Activated T-cell treated with anti-CD3 and anti-CD28 coated beads, Interleukin-2, amount 50 U/mL, for 1 hour (primary cell): ENCODE results near the gene GSC2.
A peak's percentile ranks its signal among the peaks of the same experiment; 100 is the strongest.

ENCODE experiments used
- DNase-seq: peaks from one replicate; pipeline ENCODE4 v3.0.0-alpha.2; 2020

GSC2 gene

DNA sequence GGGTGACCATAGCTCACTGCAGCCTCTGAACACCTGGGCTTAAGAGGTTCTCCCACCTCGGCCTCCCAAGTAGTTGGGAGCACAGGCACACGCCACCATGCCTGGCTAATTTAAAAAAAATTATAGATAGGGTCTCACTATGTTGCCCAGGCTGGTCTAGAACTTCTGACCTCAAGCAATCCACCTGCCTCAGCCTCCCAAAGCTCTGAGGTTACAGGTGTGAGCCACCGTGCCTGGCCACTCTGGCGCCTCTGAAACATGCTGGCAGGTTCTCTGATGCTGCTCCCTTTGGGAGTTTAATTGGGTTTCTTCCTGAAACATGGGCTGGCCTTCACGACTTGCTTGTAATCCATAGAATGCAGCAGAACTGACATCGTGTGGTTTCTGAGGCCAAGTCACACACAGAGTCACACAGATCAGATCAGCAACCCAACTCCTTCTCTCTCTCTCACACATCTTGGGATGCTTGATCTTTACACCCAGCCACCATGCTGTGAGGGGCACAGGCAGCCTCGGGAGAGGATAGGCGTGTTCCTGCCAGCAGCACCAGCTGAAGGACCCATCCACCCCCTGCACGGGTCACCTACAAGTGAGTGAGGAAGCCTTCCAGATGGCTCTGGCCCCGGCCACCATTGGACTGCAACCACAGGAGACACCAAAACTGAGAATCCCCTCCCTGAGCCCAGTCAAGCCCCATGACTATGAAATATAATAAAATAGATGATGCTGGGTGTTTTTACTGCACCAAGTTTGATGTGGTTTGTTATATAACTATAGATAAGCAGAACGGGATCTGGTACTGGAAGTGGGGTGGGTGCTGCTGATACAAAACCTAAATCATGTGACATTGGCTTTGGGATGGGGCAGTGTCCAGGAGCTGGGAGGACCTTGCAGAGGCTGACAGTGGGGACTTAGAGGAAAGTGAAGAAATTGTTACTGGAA, 3.1 kb upstream of the GSC2 start:
- DNase-seq: no peak

DNA sequence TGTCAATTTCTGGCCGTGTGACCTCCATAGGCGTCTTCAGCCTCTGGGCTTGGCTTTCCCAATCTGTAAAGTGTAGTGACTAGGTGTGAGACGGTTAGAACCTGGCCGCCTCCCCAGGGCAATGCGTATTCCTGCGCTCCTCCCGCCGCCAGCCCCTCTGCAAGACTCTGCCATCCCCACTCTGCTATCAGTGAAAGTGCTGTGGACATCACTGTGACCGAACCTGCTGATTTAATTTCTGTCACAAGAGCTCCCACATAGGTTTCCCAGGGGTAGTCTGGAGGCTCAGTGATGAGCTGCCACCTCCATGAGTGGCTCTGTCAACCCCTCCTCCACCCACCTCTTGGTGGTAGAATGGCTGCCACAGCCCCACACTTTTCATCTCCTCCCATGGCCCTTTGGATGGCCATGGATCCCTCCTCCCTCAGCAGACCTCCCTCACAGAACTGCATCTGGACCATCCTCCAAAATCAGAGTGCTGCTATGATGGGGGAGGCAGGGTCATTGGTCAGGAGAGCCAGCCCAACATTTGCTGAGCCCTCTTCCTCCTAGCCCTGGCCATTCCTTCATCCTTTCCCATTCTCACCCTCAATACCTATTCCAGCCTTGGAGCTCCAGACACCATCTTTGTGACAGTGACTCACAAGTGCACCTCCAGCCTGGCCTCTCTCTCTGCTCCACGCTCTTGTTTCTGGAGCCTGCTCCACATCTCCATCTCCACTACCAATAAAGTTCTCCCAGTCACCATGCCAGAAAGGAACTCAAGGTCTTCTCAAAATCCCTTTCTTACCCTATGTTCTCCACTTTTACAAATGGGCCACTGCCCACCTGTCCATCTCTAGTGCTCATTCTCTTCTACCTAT, 1.5 kb upstream of the GSC2 start:
- no peak for DNase-seq

DNA sequence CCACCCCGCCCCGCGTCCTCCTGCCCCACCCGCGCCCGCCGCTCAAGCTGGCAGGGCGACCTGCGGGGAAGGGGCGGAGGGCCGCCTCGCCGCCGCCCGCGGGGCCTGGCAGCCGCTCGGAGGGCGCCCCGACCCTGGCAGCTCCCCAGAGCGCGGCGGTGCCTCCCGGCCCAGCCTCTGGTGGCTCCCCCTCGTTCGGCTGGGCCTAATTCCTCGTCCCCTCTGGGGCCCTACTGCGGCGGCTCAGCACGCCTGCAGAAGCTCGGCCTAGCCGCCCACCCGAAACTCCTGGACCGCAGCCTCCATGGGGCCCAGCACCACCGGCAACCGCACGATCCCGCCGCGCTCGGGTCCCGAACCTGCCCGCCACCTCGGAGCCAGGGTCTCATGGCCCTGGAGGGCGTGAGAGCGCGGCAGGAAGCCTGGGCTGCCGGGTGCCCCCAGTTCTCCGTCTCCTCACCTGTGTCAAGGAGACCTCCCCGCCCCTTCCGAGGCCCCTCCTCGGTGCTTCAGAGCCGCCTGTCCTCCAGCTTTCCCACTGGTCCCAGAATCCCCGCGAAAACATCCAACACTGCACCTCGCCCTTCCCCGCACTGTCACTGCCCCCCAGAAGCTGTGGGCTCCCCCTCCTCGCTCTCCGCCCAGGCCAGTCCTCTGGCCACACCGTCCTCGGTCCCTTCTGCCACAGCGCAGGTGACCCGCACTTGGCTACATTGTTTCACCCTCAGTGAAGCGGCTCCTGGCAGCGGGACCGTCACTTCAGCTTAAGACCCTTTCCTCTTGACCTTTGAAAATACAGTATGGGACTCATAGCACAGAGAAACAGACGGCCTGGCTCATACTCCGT, 613 bp upstream of the GSC2 start:
- DNase-seq: no peak

DNA sequence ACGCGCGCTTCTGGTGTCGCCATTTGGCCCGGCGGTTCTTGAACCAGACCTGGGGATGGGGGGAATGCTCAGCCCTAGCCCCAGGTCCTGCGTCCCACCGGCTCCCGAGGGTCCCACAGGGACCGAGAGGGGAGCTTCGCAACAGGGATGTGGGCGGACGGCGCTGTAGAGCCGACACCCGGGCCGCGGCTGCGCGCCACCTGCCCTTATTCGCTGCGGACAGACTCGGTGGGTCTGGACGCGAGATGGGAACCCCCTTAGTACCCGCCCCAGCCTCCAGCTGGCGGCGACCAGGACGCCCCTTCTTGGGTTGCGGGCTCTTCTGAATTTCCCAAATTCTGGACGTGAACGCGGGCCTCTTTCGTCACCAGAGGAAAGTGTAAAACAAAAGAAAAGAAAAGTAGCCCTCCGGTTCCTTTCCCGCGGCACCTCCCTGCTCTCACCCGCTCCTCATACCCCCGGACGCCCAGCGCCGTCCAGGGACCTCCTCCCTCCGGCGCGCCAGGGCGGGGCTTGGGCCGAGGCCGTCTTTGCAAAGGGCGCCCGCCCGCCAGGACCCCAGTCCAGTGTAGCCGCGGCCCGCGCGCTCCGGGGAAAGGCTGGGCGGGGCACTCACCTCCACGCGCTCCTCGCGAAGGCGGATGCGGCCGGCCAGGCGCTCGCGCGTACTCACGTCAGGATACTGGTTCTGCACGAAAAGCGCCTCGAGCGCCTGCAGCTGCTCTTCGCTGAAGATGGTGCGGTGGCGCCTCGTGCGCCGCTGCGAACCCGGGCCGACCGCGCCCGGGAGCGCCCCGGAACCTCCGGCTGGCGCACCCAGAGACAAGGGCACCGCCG, 827 bp downstream of the GSC2 start:
- DNase-seq: peak; percentile 43

DNA sequence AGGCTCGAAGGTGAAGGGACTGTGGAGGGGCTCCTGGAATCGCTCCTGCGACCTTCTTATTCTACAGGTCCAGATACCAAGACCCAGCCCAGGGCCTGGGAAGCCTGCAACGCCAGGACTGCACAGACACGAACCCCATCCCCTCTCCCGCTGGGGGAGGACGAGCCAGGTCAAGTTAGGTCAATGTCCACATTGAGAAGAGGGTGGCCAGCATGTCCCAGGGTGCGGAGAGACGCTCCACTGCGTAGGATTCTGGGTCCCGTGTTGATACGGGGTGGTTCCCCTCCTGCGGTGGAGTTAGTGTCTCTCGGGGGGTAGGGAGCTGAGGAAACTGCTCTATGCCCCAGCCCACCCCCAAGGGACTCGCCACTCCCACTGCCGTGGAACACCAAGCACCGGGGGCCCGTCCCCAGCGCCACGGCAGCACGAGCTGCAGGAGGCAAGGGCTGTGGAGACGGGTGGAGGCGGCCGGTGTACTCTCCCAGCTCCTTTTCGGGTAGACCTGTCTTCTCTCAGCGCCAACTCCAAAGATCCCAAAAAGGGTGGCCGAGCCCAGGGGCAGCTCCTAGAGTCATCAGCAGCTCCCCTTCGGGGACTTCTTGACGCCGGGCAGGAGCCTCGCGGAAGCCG, 1.6 kb downstream of the GSC2 start:
- DNase-seq: no peak

DNA sequence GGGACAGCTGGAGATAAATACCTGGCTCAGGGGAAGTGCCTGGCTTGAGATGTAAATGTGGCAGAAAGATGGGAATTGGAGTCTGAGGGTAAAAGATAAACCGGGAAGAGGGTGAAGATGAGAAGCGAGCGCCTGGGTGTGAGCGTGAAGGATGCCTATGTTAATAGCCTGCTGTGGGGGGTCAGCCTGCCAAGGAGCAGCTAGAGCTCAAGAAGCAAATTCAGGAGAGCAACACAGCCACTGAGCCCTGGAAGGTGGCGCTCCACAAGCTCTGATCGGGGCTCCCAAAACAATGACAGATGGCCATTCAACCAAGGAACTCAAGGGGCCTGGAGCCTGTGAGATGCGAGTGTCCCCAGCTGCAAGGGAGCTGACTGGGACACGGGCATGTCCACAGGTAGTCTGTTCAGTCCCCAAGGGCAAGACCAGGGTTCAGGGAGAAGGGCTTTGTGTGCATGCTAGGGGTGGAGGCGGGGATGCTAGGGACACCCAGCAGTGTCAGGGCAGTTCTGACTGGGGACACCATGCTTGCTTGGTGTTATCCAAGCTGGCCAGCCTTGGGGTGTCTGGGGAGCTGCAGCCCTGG, 2.8 kb downstream of the GSC2 start:
- DNase-seq: no peak

DNA sequence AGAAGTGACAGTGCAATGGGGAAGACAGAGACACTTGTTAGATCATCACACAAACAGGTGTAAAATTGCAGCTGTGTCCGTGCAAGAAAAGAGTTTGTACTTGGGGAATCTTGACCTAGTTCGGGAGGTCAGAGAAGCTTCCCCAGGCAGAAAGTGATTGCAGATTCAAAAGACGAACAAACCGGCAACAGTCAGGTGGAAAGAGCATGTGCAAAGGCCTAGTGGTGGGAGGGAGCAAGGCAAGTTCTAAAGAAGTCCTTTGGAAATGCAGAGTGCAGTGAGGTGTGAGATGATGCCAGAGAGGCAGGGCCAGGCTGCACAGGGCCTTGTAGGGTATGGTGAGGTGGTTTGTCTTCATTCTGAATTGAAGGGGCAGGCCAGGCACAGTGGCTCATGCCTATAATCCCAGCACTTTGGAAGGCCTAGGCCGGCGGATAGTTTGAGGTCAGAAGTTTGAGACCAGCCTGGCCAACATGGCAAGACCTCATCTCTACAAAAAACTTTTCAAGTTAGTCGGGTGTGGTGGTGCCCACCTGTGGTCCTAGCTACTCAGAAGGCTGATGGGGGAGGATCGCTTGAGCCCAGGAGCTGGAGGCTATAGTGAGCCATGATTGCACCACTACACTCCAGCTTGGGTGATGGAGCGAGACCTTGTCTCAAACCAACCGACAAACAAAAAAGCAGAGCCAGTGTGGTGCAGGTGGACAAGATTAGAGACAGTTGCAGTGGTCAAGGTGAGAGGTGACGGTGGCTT, 3.7 kb downstream of the GSC2 start:
- no peak for DNase-seq

DNA sequence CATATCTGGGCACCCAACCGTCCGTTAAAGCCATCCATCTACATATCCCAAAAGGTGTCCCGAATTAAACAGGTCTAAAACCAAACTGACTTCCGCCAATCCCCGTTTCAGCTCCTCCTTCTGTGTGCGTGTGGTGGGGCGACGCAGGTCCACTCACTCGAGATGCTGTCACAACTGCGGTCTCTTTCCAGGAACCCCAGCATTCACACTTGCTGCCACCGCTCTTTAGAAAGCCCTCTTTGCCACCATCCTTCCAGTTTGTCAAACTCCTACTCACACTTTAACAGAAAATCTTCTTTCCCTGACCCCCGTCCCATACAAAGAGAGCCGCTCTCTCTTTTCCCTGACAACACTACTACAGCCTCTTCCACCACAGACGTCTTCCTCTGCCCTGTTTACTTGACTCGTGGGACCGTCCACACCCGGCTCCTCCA, 6.1 kb downstream of the GSC2 start:
- DNase-seq: peak; percentile 35

DNA sequence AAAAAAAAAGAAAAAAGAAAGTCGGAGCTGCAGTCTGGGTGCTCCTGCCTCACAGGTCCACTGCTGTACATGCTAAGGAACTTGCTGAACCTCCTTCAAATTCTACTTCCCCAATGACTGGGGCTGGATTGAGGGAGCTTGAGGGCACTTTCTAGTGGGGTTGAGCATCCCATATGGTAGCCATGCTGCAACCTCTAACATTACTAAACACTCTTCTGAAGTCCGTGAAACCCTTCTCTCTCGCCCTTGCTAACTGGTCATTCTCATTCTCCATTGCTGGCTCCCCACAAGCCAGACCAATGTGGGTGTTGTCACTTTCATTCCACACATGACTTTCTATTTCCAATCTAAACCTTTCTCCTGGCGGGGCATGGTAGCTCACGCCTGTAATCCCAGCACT, 6.9 kb downstream of the GSC2 start:
- no peak for DNase-seq

DNA sequence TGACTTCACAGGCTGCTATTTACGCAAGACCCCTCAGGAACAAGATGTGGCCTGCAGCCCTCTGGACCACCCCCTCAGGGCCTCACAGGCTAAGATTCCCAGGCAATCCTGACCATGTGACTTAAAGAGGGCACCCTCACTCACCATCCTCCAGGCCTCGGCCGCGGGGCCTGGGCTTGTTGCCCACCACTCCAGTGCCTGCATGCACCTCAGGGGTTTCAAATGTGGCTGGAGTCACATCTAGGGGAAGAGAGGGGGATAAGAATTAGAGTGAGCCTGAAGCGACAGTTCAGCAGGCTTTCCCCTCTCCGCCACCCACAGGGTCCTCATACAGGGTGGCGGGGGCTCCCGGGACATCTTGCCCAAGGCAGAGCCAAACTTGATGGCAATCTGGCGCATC, 7.7 kb downstream of the GSC2 start:
- DNase-seq: no peak

DNA sequence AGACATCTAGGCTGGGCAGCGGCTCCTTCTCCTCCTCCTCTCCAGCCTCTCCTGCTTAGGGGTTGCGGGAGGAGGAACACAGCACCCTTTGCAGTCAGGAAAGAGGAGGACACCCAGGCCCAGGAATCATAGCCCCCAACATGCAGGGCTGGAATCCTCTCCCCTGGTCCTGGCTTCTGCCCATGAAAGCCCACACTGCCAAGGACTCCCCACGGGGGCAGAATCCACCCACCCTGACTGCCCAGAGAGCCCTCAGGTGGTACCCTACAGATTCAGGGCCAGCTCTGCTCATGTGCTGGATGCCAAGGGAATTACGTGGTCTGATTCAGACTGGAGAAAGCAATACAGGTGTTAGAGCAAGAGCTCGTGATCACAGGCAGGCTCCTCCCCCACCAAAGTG, 10.1 kb downstream of the GSC2 start:
- DNase-seq: no peak

DNA sequence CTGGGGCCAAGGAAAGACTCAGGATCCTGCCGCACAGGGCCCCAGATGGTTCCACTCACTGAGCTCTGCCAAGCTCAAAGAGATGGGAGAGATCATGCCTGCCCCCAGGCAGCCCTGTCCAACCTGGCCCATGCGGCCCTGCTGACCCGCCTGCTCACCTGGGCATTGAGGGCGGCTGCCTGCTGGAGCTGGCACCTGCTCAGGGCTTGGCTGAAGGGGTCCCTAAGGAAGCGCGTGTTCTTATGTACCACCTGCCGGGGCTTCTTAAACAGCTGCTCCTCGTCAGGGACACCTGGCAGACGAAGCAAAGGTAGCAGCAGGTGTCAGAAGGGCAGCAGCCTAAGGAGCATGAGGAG, 11.1 kb downstream of the GSC2 start:
- DNase-seq: no peak

DNA sequence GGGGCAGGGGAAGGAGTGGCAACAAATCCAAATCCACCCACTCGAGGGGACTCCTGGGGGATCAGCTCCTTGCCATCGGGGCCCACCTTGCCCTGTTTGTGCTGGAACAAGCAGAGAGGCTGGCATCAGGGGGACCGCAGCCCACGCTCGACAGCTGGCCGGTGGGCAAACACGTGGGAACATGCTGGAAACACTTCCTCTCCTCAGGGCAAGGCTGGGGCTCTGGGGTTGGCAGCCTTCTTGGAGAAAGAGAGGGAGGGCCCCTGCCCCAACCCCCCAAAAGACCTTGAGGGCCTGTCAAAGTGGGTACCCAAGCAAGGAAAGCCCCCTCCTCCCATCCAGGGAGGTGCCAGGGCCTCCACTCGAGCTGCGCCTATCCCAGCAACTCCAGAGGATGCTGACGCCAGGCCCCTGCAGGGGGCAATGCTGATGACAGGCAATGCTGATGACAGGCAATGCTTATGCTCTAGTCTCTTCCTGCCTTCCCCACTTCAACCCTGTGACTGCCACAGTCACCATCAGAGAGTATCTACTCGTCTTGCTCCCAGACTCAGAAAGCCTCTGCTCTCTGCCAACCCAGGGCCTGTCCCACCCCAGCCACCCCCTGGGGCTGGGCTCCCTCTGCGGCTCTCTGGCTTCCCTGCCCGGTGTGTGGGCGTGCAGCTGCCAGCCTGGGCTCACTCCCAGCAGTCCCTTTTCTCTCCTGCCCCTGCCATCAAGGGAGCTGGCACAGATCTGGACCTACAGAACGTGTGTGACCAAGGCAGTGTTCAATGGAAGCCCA, 11.7 kb downstream of the GSC2 start:
- no peak for DNase-seq

DNA sequence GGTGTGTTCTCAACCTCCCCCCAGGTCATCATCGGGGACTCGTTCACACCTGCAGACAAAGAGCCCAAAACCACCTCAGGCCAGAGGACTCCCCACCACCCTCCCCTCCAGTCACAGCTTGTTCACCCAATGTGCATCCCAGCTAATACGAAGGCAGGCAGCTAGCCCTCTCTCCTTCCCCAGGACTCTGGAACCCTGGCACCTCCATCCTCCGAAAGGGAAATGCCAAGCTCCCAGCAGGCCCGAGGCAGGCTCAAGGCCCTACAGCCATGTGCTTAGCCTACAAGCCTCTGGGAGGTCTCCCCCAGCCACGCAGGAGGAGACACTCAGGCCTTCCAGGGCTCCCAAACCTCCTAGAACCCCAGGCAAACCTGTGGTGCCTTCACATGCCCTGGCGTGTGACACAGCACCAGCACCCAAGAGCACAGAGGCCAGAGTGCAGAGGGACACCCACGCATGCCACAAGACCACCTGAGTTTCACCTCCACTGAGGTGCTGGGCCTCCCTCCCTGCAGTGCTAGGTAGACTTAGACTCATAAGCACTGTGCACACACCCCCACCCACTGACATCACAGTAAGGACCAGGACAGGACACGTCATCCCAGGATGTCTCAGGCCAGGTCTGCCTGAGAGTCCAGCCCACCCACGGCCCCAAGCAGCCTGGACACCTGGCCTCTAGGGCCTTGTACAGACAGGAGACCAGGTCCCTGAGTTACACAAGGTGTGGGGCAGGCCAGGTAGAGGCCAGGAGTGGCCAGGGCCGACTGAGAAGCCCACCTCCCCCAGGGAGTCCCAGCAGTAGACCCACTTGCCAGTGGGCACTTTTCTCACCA, 12.5 kb downstream of the GSC2 start:
- DNase-seq: no peak

DNA sequence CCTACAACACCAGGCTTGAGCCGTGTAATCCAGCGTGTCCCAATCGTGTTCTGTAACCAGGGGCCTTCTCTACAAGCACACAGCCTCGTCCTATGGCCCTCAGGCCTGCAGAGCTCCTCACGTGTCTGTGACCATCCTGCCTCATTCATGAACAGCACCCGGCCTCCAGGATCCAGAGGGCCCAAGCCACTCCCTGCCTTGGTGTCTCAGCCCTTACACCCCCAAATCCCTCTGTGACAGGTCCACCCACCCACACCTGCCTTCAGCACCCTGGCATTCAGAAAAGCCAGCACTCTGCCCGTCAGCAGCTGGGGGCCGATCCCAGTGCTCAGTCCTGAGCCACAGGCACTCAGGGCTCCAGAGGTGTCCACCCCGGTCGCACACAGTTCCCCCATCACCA, 13.2 kb downstream of the GSC2 start:
- no peak for DNase-seq

DNA sequence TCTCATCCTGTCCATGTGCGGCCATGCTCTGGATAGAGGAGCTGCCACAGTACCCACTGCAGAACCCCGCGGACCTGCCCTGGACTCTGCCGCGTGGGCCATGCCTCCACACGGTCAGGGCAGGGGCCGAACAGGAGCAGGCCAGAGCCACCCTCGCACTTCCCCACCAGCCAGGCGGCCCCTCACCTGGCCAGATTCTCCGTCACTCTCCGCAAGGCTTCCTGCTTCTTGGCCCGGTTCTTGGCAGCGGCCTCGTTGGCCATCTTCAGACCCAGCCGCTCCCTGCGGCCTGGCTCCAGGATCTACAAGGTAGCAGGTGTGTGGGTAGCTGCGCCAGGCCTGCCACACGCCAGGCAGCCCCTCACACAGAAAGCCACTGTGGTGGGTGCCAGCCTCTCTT, 15.2 kb downstream of the GSC2 start:
- no peak for DNase-seq

DNA sequence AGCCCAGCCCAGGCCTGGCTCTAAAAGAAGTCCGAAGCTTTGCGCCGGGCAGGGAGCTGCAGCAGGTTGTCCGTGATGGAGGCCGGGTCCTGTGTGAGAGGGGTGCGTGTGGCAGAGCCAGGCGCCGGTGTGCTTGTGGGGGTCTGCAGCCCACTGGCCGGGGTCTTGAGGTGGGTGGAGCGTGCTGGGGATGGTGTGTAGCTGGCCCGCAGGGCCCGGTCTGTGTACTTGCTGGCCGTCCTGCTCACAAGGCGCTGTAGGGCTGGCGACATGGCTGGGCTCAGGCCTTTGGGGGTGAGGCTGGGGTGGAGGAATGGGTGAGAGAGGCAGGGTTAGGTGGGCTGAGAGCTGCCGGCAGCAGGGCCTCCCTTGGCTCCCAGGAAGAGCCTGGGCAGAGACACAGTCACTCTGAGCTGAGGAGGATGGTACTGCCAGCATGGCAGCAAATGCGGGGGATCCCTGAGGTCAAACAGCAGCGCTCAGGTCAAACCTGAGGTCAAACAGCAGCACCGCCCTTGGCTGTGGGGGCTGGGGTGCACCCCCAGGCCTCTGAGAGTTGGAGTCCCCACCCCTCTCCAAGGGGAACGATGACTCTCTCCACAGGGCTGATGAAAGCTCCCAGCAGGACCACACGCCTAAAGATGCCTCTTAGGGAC, 15.8 kb downstream of the GSC2 start:
- DNase-seq: no peak

DNA sequence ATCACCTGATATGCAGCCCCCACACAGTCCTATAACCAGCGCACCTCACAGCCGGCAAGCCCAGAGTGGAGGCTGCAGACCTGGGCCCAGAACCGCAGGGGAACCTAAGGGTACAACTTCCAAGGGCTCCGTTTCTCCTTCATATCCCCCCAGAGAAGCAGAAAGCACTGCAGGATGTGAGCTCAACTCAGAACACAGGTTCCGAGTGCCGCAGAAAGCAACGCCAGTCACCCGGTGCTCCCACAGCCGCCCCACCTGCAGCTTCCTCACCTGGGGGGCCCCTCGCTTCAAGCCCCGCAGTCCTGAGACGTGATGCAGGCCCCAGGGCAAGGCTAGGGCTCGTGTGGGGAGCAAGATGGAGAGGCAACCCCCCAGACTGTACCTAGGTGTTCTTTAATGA, 16.5 kb downstream of the GSC2 start:
- DNase-seq: no peak
